Adrenal gland (tissue), 12 donors: ENCODE data around the gene RNF130. TPM values are rescaled to one million over a fixed set of nuclear protein-coding genes. Genes with fewer than 3 reads are reported as not detected.

Source experiments
- DNase-seq, 7 donors: peaks; one replicate each; pipeline ENCODE4 v3.0.0-alpha.2; 2019 to 2020
- H3K27ac ChIP-seq, 5 donors: fragments of 200-600 bp; sonication (generic) in 4 of 5; 1 replicate in 3 of 5; 2 replicates in 2 of 5; pipeline versions ENCODE4 v1.5.1 to v1.8.0; 2016 to 2020; ENCODE audit warnings: mild to moderate bottlenecking in 1 of 5
- H3K27me3 ChIP-seq: fragments of 200-600 bp; 2 replicates; pipeline ENCODE4 v1.8.0; 2021
- H3K36me3 ChIP-seq, 2 donors: fragments of 200-600 bp; replicated peaks in 1 of 2; 1 replicate in 1 of 2; 2 replicates in 1 of 2; pipeline versions ENCODE4 v1.5.1 to v1.8.0; 2018 to 2022
- H3K4me1 ChIP-seq, 2 donors: fragments of 200-600 bp; replicated peaks in 1 of 2; 1 replicate in 1 of 2; 2 replicates in 1 of 2; pipeline versions ENCODE4 v1.5.1 to v1.8.0; 2018 to 2021
- H3K4me3 ChIP-seq, 4 donors: fragments of 200-600 bp; sonication (generic) in 3 of 4; one replicate each; pipeline ENCODE4 v1.5.1; 2016 to 2018
- H3K9me3 ChIP-seq, 3 donors: fragments of 200-600 bp; sonication (generic) in 1 of 3; replicated peaks in 1 of 3; 1 replicate in 2 of 3; 2 replicates in 1 of 3; pipeline versions ENCODE4 v1.5.1 to v1.8.0; 2016 to 2021
- POLR2A ChIP-seq, 2 donors: fragments of 450-650 bp; IDR thresholded peaks; one replicate each; pipeline ENCODE4 v1.6.1; 2017; ENCODE audit warnings: antibody characterized with exemption in 2 of 2, mild to moderate bottlenecking in 2 of 2, moderate library complexity in 1 of 2
- WGBS, 4 donors: extraction: QIAGEN DNeasy Blood & Tissue Kit in 2 of 4; methylation state at CpG; one replicate each; pipeline versions ENCODE4 v1.1.5 to v1.1.7; 2013 to 2017; 5-methylcytosine and 5-hydroxymethylcytosine counted together
- intact Hi-C, 2 donors: fragments of 100-400 bp; cut with DNase I; formaldehyde crosslinking; loops; one replicate each; pipeline versions ENCODE4 v1.14.1 to v1.15.0; 2022 to 2023
- microRNA counts, 2 donors: library from miRNA; unstranded; fragments of <30 nt; microRNA quantifications; one replicate each; lab custom pipeline; 2016
- microRNA-seq, 3 donors: library from miRNA; unstranded; fragments of <30 nt; microRNA quantifications; one replicate each; pipeline ENCODE4, GENCODE V29; 2017 to 2020
- polyA plus RNA-seq, 3 donors: library from polyadenylated mRNA; stranded (reverse); fragments of 200-250 nt in 2 of 3; fragments of 350-450 nt in 1 of 3; fragmentation: Illumina TruSeq in 1 of 3; extraction: RNeasy Lipid Tissue Mini Kit (QIAGEN cat#74804) in 1 of 3; gene quantifications; one replicate each; pipeline ENCODE4 v1.2.3, GENCODE V29; 2013 to 2014
- small RNA-seq, 2 donors: library from RNA; depleted of rRNA; stranded (forward); fragments of <200 nt; gene quantifications; one replicate each; pipeline ENCODE3, GENCODE V24; 2016
- total RNA-seq, 9 donors: library from RNA; depleted of rRNA in 4 of 9; stranded (reverse); fragments of >200 nt in 4 of 9; fragments of 120-200 nt in 1 of 9; fragmentation: NEBNext Ultra II Directional in 1 of 9; extraction: Animal tissue kit (Norgen Biotek cat#: 25700) in 1 of 9; gene quantifications; one replicate each; pipeline versions ENCODE4 v1.1.0 to v1.2.4, GENCODE V29; 2013 to 2023
- TF ChIP-seq, protein P1 (sequence below), 6 experiments: fragments of 450-650 bp in 4 of 6; fragments of 200-600 bp in 2 of 6; sonication (generic) in 1 of 6; IDR thresholded peaks; 1 replicate in 5 of 6; 2 replicates in 1 of 6; pipeline versions ENCODE4 v1.5.1 to v1.8.0; 2016 to 2021; ENCODE audit warnings: antibody characterized with exemption in 6 of 6, mild to moderate bottlenecking in 2 of 6, moderate library complexity in 1 of 6
- donor health status: healthy with polysubstance abuse.
- donor health status: Bipolar disorder and iron deficiency.
- donor health status: DM: yes; HTN: yes; CAD: no.
- donor health status: DM: no; HTN: no; CAD: no.
- donor health status: DM: no; HTN: no; CAD: no.
- donor health status: DM: yes; HTN: yes; CAD: no.

The RNF130 gene
- total and polyA plus RNA-seq, 12 donors: 36.8 to 138 (median 75.1) TPM

DNA sequence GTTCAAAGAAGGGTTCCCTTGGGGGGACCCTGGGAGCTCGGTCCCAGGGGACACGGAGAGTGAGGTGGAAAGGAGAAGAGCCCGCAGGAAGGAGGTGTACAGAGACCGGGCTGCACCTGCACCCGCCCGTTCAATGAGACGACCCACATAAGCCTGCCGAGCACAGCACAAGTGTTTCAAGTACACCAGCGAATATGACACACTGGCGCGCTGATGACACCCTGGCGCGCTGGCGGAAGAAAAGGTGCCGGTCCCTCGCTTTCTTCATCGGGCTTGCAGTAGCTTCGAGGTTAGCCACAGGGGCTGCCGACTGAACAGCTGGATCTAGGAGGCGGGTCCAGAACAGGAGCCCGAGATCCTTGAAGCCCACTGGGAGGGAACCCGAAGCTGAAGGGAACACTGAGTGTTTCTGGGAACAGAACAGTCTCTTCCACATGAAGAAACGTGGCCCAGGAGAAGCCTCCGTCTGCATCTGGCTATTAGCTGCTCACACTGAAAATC, 165.2 kb downstream of the RNF130 start:
- peak overlapping the region in 1 of 4 donors; percentile 66 for H3K4me3 ChIP-seq

DNA sequence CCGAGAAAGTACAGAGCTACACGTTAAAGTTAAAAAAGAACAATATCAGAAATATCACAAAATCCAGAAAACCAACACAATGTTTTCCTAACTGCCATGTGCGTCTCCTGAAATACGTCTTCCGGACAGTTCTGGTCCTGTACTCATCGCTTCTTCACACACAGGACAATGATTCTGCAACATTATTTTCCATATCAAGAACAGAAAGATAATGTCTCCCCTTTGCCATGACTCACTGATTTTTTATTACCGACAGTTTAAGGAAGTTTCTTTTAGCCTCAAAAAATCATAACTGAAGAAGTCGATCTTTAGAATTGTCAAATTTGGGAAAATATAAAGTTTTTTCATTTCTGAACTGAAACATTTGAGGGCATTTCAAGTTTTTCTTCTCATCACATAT, 166.4 kb downstream of the RNF130 start:
- peaks cover 0 to 27% of the 10 kb centered on the region in 2 donors for H3K36me3 ChIP-seq
- no peak for DNase-seq
- H3K27ac ChIP-seq: peak overlapping the region in 1 of 5 donors; percentile 3
- H3K4me3 ChIP-seq: no peak overlapping the region
- no peaks in the 10 kb centered on the region for H3K9me3 ChIP-seq
- intact Hi-C loops: loop anchor here (10.0 kb wide), 4 partner anchors 80 to 180 kb away; partner anchors contain the start of genes MGAT4B (in 1 of the 2), RNF130 (in 1 of the 2) and SQSTM1 (in 1 of the 2)
- H3K4me1 ChIP-seq: peaks cover 31 to 52% of the 10 kb centered on the region in 2 donors
- TF ChIP-seq POLR2A (IDR thresholded peaks at IDR 0.05): no peak
- TF ChIP-seq, protein P1, sequence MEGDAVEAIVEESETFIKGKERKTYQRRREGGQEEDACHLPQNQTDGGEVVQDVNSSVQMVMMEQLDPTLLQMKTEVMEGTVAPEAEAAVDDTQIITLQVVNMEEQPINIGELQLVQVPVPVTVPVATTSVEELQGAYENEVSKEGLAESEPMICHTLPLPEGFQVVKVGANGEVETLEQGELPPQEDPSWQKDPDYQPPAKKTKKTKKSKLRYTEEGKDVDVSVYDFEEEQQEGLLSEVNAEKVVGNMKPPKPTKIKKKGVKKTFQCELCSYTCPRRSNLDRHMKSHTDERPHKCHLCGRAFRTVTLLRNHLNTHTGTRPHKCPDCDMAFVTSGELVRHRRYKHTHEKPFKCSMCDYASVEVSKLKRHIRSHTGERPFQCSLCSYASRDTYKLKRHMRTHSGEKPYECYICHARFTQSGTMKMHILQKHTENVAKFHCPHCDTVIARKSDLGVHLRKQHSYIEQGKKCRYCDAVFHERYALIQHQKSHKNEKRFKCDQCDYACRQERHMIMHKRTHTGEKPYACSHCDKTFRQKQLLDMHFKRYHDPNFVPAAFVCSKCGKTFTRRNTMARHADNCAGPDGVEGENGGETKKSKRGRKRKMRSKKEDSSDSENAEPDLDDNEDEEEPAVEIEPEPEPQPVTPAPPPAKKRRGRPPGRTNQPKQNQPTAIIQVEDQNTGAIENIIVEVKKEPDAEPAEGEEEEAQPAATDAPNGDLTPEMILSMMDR (IDR thresholded peaks at IDR 0.05): no peak
- no peaks in the 10 kb centered on the region for H3K27me3 ChIP-seq
- WGBS, 4 donors: 63 to 72% (median 70%) methylated on average over 8 of the region's 8 CpGs

More for the DNA sequence above, 165.2 kb downstream of the RNF130 start:
- 74 to 79% (median 77%) methylated on average over 24 of the region's 24 CpGs for WGBS, 4 donors
- no peak for DNase-seq
- Histone ChIP-seq H3K36me3 (peaks cover 0 to 27% of the 10 kb centered on the region in 2 donors), H3K27ac (peak overlapping the region in 4 of 5 donors; percentile 26 to 93 (median 80)), H3K9me3 (no peaks in the 10 kb centered on the region), H3K27me3 (no peaks in the 10 kb centered on the region), H3K4me1 (peaks cover 22 to 42% of the 10 kb centered on the region in 2 donors)
- TF ChIP-seq, protein P1 (IDR thresholded peaks at IDR 0.05): no peak
- TF ChIP-seq POLR2A (IDR thresholded peaks at IDR 0.05): no peak
- intact Hi-C loops: loop anchor here (10.0 kb wide), 4 partner anchors 82 to 178 kb away; partner anchors contain the start of genes MGAT4B (in 1 of the 2), RNF130 (in 1 of the 2) and SQSTM1 (in 1 of the 2)

MicroRNA genes within 50 kb of the gene (microRNA counts, 767-probe panel; counts per million panel counts)
- 3,346 to 4,151 counts per million in 2 donors for microRNA hsa-miR-340-5p (lab: Ali Mortazavi, UCI)

Small RNA genes within 50 kb of the gene (microRNA-seq; reads per million reads assigned to microRNA genes)
- gene MIR340: 48.8 to 113 (median 69.9) reads per million in 3 donors

Small RNA genes within 50 kb of the gene (small RNA-seq; reads per million reads assigned to genes)
- gene MIR340: 46.9 to 56.7 reads per million in 2 donors

Other genes with a start within 250 kb of the RNF130 start
- 10 to 100 TPM; 14.7 to 46.5 (median 31.1) TPM for gene MRNIP, start 212.9 kb downstream of the RNF130 start, total RNA-seq
- gene MRNIP, start 212.9 kb downstream of the RNF130 start, polyA plus RNA-seq: 100 to 1,000 TPM in 2 of 3 donors, 10 to 100 TPM in 1; 12.3 to 129 (median 104) TPM
- 100 to 1,000 TPM in 7 of 9 donors, 10 to 100 TPM in 2; 30.7 to 192 (median 159) TPM for gene TBC1D9B, start 163.9 kb downstream of the RNF130 start, total RNA-seq
- gene TBC1D9B, start 163.9 kb downstream of the RNF130 start, polyA plus RNA-seq: 100 to 1,000 TPM in 1 of 3 donors, 10 to 100 TPM in 2; 80.9 to 127 (median 87.0) TPM
- 1 to 10 TPM in 1 of 9 donors, under 1 TPM in 3, not detected in 5; 0.15 to 1.9 (median 0.52) TPM for gene RASGEF1C, start 137.5 kb upstream of the RNF130 start, total RNA-seq
- under 1 TPM in 2 of 3 donors, not detected in 1; 0.67 to 0.80 TPM for gene RASGEF1C, start 137.5 kb upstream of the RNF130 start, polyA plus RNA-seq
- gene MAPK9, start 220.3 kb upstream of the RNF130 start, total RNA-seq: 10 to 100 TPM; 19.4 to 54.0 (median 36.5) TPM
- 10 to 100 TPM; 11.9 to 66.6 (median 13.7) TPM for gene MAPK9, start 220.3 kb upstream of the RNF130 start, polyA plus RNA-seq